Stimulated activated CD4-positive, alpha-beta T cell treated with anti-CD3 and anti-CD28 coated beads, Interleukin-2, amount 100 ng/mL, for 4 hours (primary cell): ENCODE results near the gene ZNF761.
"Not testable (repeated sequence)": the region's sequence is repeated elsewhere in the genome, so short reads cannot be mapped to it uniquely, and the experiment has no call there.

ENCODE experiments used
- DNase-seq: peaks from one replicate; pipeline ENCODE4 v3.0.0-alpha.2; 2020; ENCODE audit warnings: low read depth

Gene ZNF761

DNA sequence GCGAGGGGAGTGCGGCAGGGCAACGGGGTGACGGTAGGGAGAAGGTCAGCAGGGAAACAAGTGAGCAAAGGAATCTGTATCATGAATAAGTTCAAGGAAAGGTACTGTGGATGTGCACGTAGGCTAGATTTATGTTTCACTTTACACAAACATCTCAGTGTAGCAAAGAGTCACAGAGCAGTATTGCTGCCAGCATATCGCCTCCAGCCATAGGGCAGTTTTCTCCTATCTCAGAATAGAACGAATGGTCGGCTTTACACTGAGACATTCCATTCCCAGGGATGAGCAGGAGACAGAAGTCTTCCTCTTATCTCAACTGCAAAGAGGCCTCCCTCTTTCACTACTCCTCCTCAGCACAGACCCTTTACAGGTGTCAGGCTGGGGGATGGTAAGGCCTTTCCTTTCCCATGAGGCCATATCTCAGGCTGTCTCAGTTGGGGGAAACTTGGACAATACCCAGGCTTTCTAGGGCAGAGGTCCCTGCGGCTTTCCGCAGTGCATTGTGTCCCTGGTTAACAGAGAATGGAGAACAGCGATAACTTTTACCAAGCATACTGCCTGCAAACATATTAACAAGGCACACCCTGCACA lies 28.4 kb downstream of the ZNF761 start:
- DNase-seq = not testable (repeated sequence)

DNA sequence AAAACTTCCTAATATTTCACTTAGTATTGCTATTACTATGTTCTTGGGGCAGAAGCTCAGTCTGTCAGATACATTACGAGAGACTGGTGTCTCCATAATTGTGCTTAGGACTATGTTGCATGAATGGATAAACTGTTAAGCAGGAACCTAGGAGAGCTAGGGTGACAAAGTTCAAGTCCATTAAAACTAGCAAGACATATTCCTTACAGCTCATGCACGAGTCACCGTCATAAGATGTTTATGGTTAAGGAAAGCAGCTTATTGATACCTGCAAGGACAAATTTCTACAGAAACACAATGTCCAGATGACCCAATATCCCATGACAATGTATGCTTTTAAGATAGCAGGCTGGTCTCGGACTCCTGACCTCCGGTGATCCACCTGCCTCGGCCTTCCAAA lies 30.1 kb downstream of the ZNF761 start:
- DNase-seq = no peak

DNA sequence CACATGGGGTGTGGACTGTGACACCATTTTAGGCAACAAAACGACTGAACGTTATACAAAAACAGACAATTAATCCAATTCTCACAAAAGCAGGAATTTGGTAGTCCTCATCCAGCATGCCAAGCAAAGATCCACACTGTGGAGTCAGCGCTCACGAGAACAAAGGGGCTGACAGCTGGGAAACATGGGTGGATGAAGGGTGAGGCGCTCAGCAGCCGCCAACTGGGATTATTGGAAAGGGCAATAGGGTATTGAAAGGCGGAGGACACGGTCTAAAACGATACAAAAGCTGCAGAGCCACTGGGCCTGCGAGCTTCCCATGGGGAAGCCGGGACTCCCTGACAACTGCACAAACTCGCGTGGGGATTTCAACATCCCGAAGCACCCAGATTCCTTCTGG lies 31.1 kb downstream of the ZNF761 start:
- no peak for DNase-seq

DNA sequence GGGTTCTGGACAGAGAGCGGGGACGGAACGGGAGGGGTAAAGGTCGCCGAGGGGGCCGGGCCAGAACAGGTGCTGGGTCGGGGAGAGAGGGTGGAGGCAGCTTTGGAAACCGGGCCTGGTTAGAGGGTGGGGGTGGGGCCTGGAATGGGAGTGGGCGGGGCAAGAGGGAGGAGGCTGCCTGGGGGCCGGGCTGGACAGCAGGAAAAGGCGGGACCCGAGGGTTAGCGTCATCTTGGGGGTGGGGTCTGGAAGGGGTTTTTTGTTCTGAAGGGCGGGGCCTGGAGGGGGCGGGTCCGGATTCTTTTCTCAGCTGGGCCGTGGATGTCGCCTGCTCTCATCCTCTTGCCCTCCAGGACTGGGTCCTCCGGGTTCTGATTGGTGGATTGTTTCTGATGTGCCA lies 31.5 kb downstream of the ZNF761 start:
- DNase-seq = no peak

DNA sequence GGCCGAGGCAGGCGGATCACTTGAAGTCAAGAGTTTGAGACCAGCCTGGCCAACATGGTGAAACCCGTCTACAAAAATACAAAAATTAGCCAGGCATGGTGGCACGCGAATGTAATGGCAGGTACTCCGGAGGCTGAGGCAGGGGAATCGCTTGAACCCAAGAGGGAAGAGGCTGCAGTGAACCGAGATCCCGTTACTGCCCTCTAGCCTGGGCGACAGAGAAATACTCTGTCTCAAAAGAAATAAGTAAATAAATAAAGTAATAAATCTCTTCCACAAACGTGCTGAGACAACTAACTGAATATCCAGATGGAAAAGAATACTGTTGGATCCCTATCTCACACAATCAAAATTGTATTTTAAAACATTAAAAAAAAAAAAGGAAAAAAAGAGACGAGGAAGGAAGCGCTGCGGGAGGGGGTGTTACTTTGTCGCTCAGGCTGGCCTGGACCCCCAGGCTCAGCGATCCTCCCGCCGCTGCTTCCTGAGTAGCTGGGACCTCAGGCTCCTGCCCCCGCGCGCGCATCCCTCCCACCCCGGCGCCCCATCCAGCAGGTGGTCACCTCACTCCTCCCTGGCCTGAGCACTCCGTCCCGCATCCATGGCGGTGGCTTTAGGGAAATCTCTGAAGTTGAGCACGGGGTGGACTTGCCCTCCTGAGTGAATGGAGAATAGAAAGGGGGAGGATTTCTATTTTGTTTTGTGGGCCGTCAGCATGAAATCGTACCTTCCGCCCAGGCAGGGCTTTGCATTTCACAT lies 35.1 kb downstream of the ZNF761 start:
- no peak for DNase-seq

DNA sequence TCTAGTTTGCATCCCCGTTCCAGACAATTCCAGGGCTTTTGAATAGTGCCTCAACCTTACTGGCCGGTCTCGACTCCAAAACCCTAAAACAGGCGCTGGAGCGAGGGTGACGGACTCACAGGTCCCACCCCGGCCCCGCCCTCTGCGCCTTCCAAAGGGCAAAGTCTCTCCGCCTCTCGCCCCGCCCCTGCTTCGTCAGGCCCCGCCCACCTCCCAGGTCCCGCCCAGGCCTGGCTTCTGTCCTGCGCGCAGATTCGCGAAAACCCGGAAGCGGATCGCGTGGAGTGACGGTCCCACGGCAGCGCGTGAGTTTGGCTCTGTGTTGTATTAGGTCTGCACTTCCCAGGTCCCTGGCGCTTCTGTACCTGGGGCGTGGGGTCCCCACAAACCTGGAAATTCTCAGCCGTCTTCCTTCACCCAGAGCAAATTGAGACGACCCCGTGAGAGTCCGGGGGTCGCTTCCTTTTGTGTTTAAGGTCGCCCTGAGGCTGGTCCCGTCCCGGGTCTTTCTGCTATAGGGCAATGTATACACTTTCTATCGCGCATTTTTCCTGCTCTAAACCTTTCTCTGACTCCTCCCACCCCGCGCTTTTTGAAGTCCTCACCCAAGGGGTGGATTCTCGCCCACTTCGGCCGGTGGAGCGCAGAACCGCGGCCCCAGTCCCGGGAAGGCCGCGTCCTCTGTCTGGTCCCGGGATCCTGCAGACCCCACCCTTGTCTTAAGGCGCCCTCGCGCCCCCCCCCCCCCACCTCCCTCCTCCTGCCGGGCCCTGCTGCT lies 35.9 kb downstream of the ZNF761 start, which contains the start of gene ZNF813:
TSS of gene ZNF813 (plus strand) at position 249 of the 778 bp plus-strand sequence. CDS start 16,090 bp downstream, outside the sequence.
- DNase-seq = peak; percentile 95

DNA sequence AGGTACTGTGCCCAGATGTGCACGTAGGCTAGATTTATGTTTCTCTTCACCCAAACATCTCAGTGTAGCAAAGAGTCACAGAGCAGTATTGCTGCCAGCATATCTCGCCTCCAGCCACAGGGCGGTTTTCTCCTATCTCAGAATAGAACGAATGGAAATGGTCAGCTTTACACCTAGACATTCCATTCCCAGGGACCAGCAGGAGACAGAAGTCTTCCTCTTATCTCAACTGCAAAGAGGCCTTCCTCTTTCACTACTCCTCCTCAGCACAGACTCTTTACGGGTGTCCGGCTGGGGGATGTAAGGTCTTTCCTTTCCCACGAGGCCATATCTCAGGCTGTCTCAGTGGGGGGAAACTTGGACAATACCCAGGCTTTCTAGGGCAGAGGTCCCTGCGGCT lies 36.8 kb downstream of the ZNF761 start:
- DNase-seq = not testable (repeated sequence)

DNA sequence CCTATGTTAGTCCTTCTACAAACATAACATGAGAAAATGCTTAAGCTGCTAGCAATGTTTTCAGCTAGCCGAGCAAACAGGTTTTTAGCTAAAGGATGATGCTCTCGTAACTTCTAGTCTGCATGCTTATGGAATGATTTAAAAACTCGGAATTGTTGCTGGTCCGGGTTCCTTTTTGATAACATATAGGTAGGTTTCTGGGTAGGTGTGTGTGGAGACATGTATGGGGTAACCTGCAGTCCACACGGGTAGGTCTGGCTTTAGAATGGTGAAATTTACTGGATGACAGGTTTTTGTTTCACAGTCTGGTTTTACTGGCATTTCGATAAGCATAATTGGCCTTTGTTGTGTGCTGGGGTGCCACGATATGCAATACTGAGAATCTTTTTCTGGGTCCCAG lies 40.1 kb downstream of the ZNF761 start:
- no peak for DNase-seq

DNA sequence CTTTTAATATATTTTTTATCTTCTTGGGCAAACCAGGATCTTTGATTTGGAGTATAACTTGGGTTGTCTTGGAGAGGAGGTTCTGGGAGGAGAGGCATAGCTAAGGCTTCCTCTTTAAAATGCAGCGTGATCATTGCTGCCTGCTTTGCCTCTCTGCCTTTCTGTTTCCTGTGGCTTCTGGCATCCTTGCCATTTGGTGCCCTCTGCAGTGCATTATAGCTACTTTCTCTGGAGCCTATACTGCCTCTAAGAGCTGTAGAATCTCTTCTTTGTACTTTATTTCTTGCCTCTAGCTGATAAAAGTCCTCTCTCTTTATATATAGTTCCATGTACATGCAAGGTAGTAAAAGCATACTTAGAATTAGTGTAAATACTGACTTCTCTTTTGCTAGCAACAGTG lies 43.0 kb downstream of the ZNF761 start:
- not testable (repeated sequence) for DNase-seq

DNA sequence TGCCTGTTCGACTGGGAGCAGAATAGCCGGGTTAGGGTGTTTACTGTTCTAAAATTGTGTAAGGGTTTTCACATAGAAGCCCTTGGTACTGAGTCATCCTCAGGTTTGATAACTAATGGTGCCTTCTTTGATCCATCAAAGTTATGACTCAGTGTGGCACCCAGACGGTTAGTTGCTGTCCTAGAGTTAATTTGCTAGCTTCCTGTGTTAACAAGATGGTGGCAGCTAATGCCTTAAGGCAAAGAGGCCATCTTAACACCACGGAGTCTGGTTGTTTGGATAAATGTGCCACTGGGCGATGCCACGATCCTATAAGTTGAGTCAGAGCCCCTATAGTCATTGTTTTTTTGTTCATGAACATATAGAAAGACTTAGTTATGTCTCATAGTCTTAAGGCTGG lies 43.7 kb downstream of the ZNF761 start:
- not testable (repeated sequence) for DNase-seq

DNA sequence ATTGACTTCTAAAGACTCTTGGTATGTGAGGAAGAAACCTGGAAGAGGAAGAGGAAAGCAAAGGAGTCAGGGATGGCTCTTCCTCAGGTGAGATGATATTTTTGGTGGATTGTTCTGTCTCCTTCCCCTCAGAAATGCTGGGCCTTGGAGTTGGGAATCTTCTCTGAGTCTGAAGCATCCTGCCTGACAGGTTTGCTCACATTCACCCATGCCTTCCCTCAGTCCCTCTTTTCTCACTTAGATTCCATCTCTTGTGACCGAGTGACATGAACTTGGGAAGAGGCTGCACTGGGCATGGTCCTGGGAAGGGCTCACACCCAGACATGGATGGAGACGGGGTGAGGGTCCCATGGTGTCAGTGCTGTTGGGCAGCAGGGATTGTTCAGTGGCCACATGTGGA lies 52.0 kb downstream of the ZNF761 start:
- DNase-seq = not testable (repeated sequence)

DNA sequence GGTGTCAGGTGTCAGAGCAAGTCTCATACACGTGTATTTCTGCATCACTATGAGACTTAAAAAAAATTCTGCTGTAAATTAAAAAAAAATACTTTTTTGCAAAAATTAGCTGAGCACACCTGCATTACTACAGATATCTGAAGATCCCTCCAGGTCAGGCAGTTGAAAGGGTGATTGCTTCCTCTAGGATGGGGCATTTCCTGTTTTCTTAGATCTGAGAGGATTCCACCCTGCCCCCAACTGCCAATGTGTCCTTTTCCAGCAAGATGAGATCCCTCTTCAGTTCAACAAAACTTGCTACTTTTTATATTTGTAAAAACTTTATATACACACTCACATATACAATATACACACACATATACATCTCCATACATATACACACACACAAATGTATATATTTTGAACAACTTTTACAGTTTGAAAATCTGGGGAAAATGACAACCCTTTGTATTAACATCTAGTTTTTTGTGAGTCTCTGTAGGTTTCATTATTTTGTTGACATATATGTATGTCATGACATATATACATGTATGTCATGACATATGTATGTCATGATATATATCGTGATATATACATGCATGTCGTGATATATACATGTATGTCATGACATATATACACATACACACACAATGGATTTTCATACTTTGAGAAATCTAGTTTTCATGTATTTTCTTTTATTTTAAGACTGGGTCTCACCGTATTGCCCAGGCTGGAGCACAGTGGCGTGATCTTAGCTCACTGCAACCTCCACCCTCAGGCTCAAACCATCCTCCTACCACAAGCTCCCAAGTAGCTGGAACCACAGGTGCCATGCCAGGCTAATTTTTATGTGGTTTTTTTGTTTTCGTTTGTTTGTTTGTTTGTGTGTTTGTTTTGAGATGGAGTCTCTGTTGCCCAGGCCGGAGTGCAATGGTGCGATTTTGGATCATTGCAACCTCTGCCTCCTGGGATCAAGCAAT lies 53.5 kb downstream of the ZNF761 start:
- no peak for DNase-seq

DNA sequence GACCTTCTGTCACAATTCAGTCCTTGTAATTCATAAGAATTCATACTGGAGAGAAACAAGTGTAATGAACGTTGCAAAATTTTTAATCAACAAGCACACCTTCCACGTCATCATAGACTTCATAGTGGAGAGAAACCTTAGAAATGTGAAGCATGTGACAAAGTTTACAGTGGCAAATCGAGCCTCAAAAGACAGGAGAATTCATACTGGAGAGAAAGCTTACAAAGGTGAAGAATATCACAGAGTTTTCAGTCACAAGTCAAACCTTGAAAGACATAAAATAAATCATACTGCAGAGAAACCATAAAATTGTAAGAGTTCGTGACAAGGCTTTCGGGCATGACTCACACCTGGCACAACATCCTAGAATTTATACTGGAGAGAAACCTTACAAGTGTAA lies 60.4 kb downstream of the ZNF761 start:
- DNase-seq = no peak

DNA sequence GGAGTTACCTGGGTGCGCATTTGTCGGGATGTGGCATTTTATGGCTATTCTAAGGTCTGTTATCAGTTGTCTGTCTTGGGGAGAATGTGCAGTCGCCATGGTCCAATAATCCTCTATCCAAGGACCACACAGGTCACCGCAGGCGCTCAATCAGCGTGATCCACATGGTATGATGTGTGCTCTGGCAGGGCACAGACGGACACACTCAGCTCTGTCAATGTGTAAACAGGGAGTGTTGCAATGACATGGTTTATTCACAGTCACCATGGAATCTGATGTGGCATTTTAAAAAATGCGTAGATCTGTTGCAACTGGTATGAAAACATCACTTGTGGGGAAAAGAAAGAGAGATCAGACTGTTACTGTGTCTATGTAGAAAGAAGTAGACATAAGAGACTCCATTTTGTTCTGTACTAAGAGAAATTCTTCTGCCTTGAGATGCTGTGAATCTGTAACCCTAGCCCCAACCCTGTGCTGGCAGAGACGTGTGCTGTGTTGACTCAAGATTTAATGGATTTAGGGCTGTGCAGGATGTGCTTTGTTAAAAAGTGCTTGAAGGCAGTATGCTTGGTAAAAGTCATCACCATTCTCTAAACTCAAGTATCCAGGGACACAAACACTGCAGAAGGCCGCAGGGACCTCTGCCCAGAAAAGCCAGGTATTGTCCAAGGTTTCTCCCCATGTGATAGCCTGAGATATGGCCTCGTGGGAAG lies 65.7 kb downstream of the ZNF761 start:
- not testable (repeated sequence) for DNase-seq

DNA sequence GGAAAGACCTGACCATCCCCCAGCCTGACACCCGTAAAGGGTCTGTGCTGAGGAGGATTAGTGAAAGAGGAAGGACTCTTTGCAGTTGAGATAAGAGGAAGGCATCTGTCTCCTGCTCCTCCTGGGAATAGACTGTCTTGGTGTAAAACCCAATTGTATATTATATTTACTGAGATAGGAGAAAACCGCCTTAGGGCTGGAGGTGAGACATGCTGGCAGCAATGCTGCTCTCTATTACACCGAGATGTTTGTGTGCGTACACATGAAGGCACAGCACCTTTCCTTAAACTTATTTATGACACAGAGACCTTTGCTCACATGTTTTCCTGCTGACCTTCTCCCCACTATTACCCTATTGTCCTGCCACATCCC lies 66.2 kb downstream of the ZNF761 start:
- DNase-seq = not testable (repeated sequence)

DNA sequence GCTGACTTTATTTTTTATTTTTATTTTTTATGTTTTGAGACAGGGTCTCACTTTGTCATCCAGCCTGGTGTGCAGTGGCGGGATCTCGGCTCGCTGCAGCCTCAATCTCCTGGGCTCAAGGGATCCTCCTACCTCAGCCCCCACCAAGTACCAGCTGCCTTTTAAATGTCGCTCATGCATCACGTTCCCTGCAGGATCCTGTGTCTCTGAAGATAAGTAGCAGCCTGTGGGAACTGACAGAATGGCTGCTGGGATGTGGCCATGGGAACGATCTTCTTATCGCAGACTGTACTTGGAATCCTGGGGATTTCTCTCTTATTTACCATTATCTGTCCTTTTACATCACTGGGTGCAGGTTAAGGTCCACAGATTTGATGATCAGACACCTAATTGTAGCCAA lies 71.4 kb downstream of the ZNF761 start:
- not testable (repeated sequence) for DNase-seq

DNA sequence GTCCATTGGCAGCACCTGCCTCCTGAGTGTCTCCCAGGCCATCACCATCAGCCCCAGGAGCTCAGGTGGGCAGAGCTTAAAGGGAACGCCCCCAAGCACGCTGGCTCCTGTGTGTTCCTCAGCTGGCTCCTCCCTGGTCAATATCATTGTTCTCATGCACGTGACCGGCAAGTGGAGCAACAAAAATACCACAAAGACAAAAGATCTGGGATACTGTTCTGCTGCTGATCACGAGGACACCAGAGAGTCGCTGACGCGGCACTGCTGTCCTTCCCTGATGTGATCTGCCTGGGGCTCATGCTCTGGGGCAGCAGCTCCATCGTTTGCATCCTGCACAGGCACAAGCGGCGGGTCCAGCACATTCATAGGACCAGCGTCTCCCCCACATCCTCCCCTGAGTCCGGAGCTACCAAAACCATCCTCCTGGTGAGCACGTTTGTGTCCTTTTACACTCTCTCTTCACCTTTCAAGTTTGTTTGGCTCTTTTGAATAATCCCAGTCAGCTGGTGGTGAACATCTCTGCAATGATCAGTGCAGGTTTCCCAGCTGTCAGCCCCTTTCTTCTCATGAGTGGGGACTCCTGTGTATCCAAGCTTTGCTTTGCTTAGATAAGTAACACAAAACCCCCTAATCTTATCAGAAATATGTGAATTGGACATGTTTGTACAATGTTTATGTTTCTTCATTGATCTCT lies 72.0 kb downstream of the ZNF761 start:
- not testable (repeated sequence) for DNase-seq

DNA sequence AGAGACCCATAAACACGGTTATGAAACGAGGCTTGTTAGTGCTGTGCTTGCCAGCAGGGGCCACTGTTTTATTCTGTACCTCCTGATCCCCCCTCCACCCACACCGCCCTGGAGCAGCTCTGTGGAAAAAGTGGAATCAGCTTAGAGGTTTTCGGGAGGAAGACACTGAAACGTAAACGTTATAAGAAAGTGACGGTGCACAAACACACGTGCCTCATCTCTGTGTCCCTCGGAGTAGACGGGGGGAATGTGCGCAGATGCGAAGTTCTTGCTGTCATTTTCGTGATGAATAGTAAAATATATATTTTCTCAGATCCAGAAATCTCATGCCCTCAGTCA lies 72.5 kb downstream of the ZNF761 start:
- not testable (repeated sequence) for DNase-seq

DNA sequence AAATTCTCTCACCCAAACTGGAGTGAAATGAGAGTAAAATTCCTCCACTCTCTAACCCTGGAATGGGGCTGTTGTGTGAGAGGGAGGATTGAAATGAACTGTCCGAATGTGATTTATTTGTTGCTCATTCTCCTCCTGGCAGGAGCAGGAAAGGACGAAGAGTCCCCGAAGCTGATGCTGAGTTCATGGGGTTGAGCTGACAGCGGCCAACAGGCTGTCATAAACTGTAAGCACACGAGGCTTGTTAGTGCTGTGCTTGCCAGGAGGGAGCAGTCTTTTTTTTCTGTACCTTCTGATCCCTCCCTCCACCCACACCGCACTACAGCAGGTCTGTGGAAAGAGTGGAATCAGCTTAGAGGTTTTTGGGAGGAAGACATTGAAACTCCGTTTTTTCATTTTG lies 73.1 kb downstream of the ZNF761 start:
- DNase-seq = no peak

DNA sequence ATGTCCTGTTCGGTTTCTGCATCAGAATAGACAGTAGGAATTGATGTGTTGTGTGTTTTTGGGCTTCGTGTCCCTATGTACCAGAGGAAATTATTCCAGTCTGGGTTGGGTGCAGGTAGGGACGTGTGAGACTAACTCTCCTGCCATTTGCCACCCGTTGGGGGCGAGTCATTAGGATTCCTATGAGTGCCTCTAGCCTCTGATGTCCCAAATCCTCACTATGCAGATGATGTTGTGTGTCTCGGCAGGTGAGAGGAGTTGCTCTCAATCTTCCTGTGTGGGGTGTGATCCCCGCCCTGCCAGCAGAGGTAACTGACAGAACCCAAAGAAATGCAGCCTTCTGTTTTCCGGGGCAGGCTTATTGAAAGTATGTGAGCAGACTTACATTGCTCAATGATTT lies 74.9 kb downstream of the ZNF761 start:
- no peak for DNase-seq
